ENCODE results near the gene LRP5. TPM values are rescaled to one million over a fixed set of nuclear protein-coding genes. Genes with fewer than 3 reads are reported as not detected.
A peak's percentile ranks its signal among the peaks of the same experiment; 100 is the strongest.

LRP5 gene
- total RNA-seq, 1 donor from 2014 or later: 154 TPM

- DNase-seq (ENCODE audit: low spot score): no peak
These were observed 35.0 kb downstream of the LRP5 start for GRCh38 chr11:68347345-68347744.

GRCh38 chr11:68347841-68348240, 35.5 kb downstream of the LRP5 start:
- no peak for DNase-seq (ENCODE audit: low spot score)

GRCh38 chr11:68349461-68350249, 37.3 kb downstream of the LRP5 start:
- no peak for DNase-seq (ENCODE audit: low spot score)

GRCh38 chr11:68350759-68351449, 38.5 kb downstream of the LRP5 start:
- no peak for DNase-seq (ENCODE audit: low spot score)

- DNase-seq (ENCODE audit: low spot score): no peak
These were observed 39.3 kb downstream of the LRP5 start for GRCh38 chr11:68351450-68352275.

- DNase-seq (ENCODE audit: low spot score): no peak
These were observed 40.2 kb downstream of the LRP5 start for GRCh38 chr11:68352591-68352990.

GRCh38 chr11:68353118-68353517, 40.7 kb downstream of the LRP5 start:
- no peak for DNase-seq (ENCODE audit: low spot score)

GRCh38 chr11:68353669-68354068, 41.3 kb downstream of the LRP5 start:
- no peak for DNase-seq (ENCODE audit: low spot score)

- DNase-seq (ENCODE audit: low spot score): peak; percentile 92
These were observed 41.9 kb downstream of the LRP5 start for GRCh38 chr11:68354148-68354872.

GRCh38 chr11:68355471-68355870, 43.1 kb downstream of the LRP5 start:
- no peak for DNase-seq (ENCODE audit: low spot score)

- no peak for DNase-seq (ENCODE audit: low spot score)
These were observed 45.2 kb downstream of the LRP5 start for GRCh38 chr11:68357568-68357967.

GRCh38 chr11:68358416-68358815, 46.0 kb downstream of the LRP5 start:
- no peak for DNase-seq (ENCODE audit: low spot score)

- DNase-seq (ENCODE audit: low spot score): no peak
These were observed 49.3 kb downstream of the LRP5 start for GRCh38 chr11:68361702-68362101.

GRCh38 chr11:68362801-68363379, 50.5 kb downstream of the LRP5 start:
- DNase-seq (ENCODE audit: low spot score): no peak

- no peak for DNase-seq (ENCODE audit: low spot score)
These were observed 51.4 kb downstream of the LRP5 start for GRCh38 chr11:68363776-68364175.

GRCh38 chr11:68364581-68364980, 52.2 kb downstream of the LRP5 start:
- no peak for DNase-seq (ENCODE audit: low spot score)

- DNase-seq (ENCODE audit: low spot score): no peak
These were observed 53.6 kb downstream of the LRP5 start for GRCh38 chr11:68365943-68366435.

GRCh38 chr11:68367252-68367651, 54.9 kb downstream of the LRP5 start:
- no peak for DNase-seq (ENCODE audit: low spot score)

- no peak for DNase-seq (ENCODE audit: low spot score)
These were observed 57.4 kb downstream of the LRP5 start for GRCh38 chr11:68369756-68370155.

GRCh38 chr11:68370211-68371111, 58.1 kb downstream of the LRP5 start:
- DNase-seq (ENCODE audit: low spot score): no peak

Data from mucosa of gallbladder (tissue), 1 donor.